H9 (cell line): ENCODE measurements around the gene IRF2BP2. TPM values are rescaled to one million over a fixed set of nuclear protein-coding genes. Genes with fewer than 3 reads are reported as not detected.
A peak's percentile ranks its signal among the peaks of the same experiment; 100 is the strongest.

ENCODE experiments used
- DNase-seq: peaks from one replicate; pipeline ENCODE4 v3.0.0-alpha.2; 2017
- H2AFZ ChIP-seq: one replicate; pipeline ENCODE4 v1.6.1; 2013; ENCODE audit warnings: mild to moderate bottlenecking, low read length, control low read depth, moderate library complexity
- H2AK5ac ChIP-seq: 2 replicates; pipeline ENCODE4 v1.6.1; 2013; ENCODE audit warnings: low read length, control low read depth, mixed read lengths; ENCODE audit not compliant: insufficient read length
- H2BK120ac ChIP-seq: one replicate; pipeline ENCODE4 v1.6.1; 2013; ENCODE audit warnings: low read depth, mild to moderate bottlenecking, low read length, control low read depth, inconsistent platforms; ENCODE audit not compliant: poor library complexity, severe bottlenecking
- H2BK12ac ChIP-seq: 2 replicates; pipeline ENCODE4 v1.6.1; 2013; ENCODE audit warnings: low read length, control low read depth, mixed read lengths, low read depth; ENCODE audit not compliant: insufficient read length
- H2BK15ac ChIP-seq: 2 replicates; pipeline ENCODE4 v1.6.1; 2013; ENCODE audit warnings: low read depth, low read length, control low read depth
- H2BK20ac ChIP-seq: one replicate; pipeline ENCODE4 v1.6.1; 2013; ENCODE audit warnings: low read depth, mild to moderate bottlenecking, low read length, control low read depth, inconsistent platforms; ENCODE audit not compliant: poor library complexity, severe bottlenecking
- H2BK5ac ChIP-seq: 2 replicates; pipeline ENCODE4 v1.6.1; 2013; ENCODE audit warnings: low read length, control low read depth, mixed read lengths; ENCODE audit not compliant: insufficient read length
- H3K14ac ChIP-seq: 2 replicates; pipeline ENCODE4 v1.6.1; 2013; ENCODE audit warnings: low read length, control low read depth; ENCODE audit not compliant: insufficient read depth
- H3K18ac ChIP-seq: 2 replicates; pipeline ENCODE4 v1.6.1; 2013; ENCODE audit warnings: low read depth, mild to moderate bottlenecking, mixed read lengths, low read length, control low read depth; ENCODE audit not compliant: insufficient read length
- H3K23ac ChIP-seq: 2 replicates; pipeline ENCODE4 v1.6.1; 2013; ENCODE audit warnings: low read length, control low read depth, mixed read lengths, low read depth; ENCODE audit not compliant: insufficient read length
- H3K23me2 ChIP-seq: 2 replicates; pipeline ENCODE4 v1.6.1; 2013; ENCODE audit warnings: low read depth, mild to moderate bottlenecking, mixed read lengths, low read length, control low read depth; ENCODE audit not compliant: insufficient read length, poor library complexity, severe bottlenecking
- H3K27ac ChIP-seq: 2 replicates; pipeline ENCODE4 v1.5.1; 2013; ENCODE audit warnings: low read length, control low read depth, mixed read lengths, low read depth; ENCODE audit not compliant: insufficient read length
- H3K27me3 ChIP-seq: 2 replicates; pipeline ENCODE4 v1.6.1; 2013; ENCODE audit warnings: low read length, control low read depth, inconsistent platforms; ENCODE audit not compliant: insufficient read depth
- H3K4ac ChIP-seq: 2 replicates; pipeline ENCODE4 v1.6.1; 2013; ENCODE audit warnings: low read depth, mild to moderate bottlenecking, control low read depth, inconsistent platforms, low read length, moderate library complexity
- H3K4me1 ChIP-seq: 2 replicates; pipeline ENCODE4 v1.6.1; 2013; ENCODE audit warnings: low read length, control low read depth, inconsistent platforms; ENCODE audit not compliant: insufficient read depth
- H3K4me2 ChIP-seq: 2 replicates; pipeline ENCODE4 v1.6.1; 2013; ENCODE audit warnings: low read length, control low read depth, mixed read lengths; ENCODE audit not compliant: insufficient read length, insufficient read depth
- H3K56ac ChIP-seq: 2 replicates; pipeline ENCODE4 v1.6.1; 2013; ENCODE audit warnings: low read depth, mild to moderate bottlenecking, mixed read lengths, low read length, control low read depth; ENCODE audit not compliant: insufficient read length
- H3K79me1 ChIP-seq: 2 replicates; pipeline ENCODE4 v1.6.1; 2013; ENCODE audit warnings: low read depth, mild to moderate bottlenecking, moderate library complexity, low read length, control low read depth, inconsistent platforms; ENCODE audit not compliant: insufficient read depth, poor library complexity, severe bottlenecking
- H3K79me2 ChIP-seq: 2 replicates; pipeline ENCODE4 v1.6.1; 2013; ENCODE audit warnings: low read length, control low read depth, inconsistent platforms; ENCODE audit not compliant: insufficient read depth
- H3K9ac ChIP-seq: 2 replicates; pipeline ENCODE4 v1.6.1; 2013; ENCODE audit warnings: low read length, control low read depth, mixed read lengths; ENCODE audit not compliant: insufficient read length; ENCODE audit errors: extremely low read depth
- H3K9me3 ChIP-seq: one replicate; pipeline ENCODE4 v1.6.1; 2013; ENCODE audit warnings: low read depth, low read length, inconsistent platforms; ENCODE audit not compliant: control insufficient read depth
- H3T11ph ChIP-seq: one replicate; pipeline ENCODE4 v1.6.1; 2013; ENCODE audit warnings: mild to moderate bottlenecking, low read length, control low read depth, inconsistent platforms
- H4K20me1 ChIP-seq: one replicate; pipeline ENCODE4 v1.6.1; 2013; ENCODE audit not compliant: control insufficient read depth, insufficient read length, insufficient read depth
- H4K5ac ChIP-seq: 2 replicates; pipeline ENCODE4 v1.6.1; 2013; ENCODE audit warnings: low read depth, mild to moderate bottlenecking, mixed read lengths, low read length, control low read depth; ENCODE audit not compliant: insufficient read length
- H4K8ac ChIP-seq: replicated peaks from 2 replicates; pipeline ENCODE4 v1.6.1; 2013; ENCODE audit warnings: low read length, control low read depth, mixed read lengths, low read depth; ENCODE audit not compliant: insufficient read length
- H4K91ac ChIP-seq: 2 replicates; pipeline ENCODE4 v1.6.1; 2013; ENCODE audit warnings: low read depth, mild to moderate bottlenecking, moderate library complexity, mixed read lengths, low read length, control low read depth; ENCODE audit not compliant: insufficient read length
- H3K27ac Mint-ChIP-seq, 3 experiments: 2 replicates in 2 of 3; 3 replicates in 1 of 3; pipeline ENCODE4 v1.8.0; 2020 to 2021; ENCODE audit warnings: mixed read lengths in 3 of 3, mild to moderate bottlenecking in 1 of 3, moderate library complexity in 1 of 3
- H3K27me3 Mint-ChIP-seq: 2 replicates; pipeline ENCODE4 v1.8.0; 2021; ENCODE audit warnings: low read depth, mild to moderate bottlenecking, moderate library complexity, mixed read lengths
- H3K36me3 Mint-ChIP-seq, 3 experiments: 2 replicates in 2 of 3; 3 replicates in 1 of 3; pipeline ENCODE4 v1.8.0; 2020 to 2021; ENCODE audit warnings: low read depth in 3 of 3, mixed read lengths in 3 of 3; ENCODE audit not compliant: insufficient read depth in 1 of 3
- H3K4me1 Mint-ChIP-seq, 2 experiments: 2 replicates each; pipeline ENCODE4 v1.8.0; 2020; ENCODE audit warnings: mixed read lengths in 2 of 2
- H3K4me3 Mint-ChIP-seq, 2 experiments: 2 replicates in 1 of 2; 3 replicates in 1 of 2; pipeline ENCODE4 v1.8.0; 2020 to 2021; ENCODE audit warnings: mild to moderate bottlenecking in 2 of 2, mixed read lengths in 2 of 2, moderate library complexity in 1 of 2
- H3K9me3 Mint-ChIP-seq, 2 experiments: 2 replicates in 1 of 2; 3 replicates in 1 of 2; pipeline ENCODE4 v1.8.0; 2020; ENCODE audit warnings: mild to moderate bottlenecking in 2 of 2, mixed read lengths in 2 of 2, moderate library complexity in 1 of 2
- CTCF ChIP-seq: fragments of 200-600 bp; sonication (generic); conservative IDR thresholded peaks from 3 replicates; pipeline ENCODE4 v1.8.0; 2021; ENCODE audit warnings: antibody characterized with exemption, mild to moderate bottlenecking
- WGBS: extraction: QIAGEN DNeasy Blood & Tissue Kit; methylation state at CpG from one replicate; pipeline ENCODE4 v1.1.7; 2013; ENCODE audit warnings: missing lambda C conversion rate, low lambda C conversion rate, mixed read lengths; ENCODE audit not compliant: insufficient read length; ENCODE audit errors: extremely low coverage; 5-methylcytosine and 5-hydroxymethylcytosine counted together
- total RNA-seq: library from RNA; stranded (reverse); gene quantifications from 2 replicates; pipeline ENCODE4 v1.2.1, GENCODE V29; 2021

IRF2BP2 gene
- total RNA-seq, 1 experiment from 2014 or later, result 80.2 TPM

DNA sequence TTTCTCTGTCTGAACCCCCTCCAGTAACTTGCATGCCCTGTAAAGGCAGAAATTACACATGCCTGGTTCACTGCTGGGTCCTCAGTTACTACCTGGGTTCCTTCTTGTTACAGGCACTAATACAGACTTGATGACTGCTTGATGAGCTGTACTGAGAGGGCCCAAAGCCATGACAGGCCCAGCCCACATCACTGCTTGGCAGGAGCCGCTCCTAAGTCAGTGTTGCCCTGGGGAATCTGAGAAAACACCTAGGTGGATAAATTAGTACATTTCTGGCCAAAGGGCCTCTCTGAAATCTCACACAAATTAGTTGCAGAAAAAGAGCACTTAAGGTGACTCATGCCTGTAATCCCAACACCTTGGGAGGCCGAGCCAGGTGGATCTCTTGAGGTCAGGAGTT is 37.8 kb upstream of the IRF2BP2 start:
- no peak overlapping the region for H3T11ph ChIP-seq
- no peak overlapping the region for H2BK20ac ChIP-seq
- H4K5ac ChIP-seq, result no peak overlapping the region
- H3K27me3 ChIP-seq, result no peaks in the 10 kb centered on the region
- no peak overlapping the region for H3K4me2 ChIP-seq
- no peak overlapping the region for H2AK5ac ChIP-seq
- Mint-ChIP-seq H3K27ac (peak overlapping the region in 1 of 3 experiments; percentile 54; a peak in 1 of 7 replicates), H3K27me3 (no peaks in the 10 kb centered on the region), H3K4me1 (peaks cover 3 to 5% of the 10 kb centered on the region in 2 experiments; a peak in 2 of 4 replicates), H3K9me3 (peaks cover 3 to 4% of the 10 kb centered on the region in 2 experiments; a peak in 2 of 5 replicates), H3K4me3 (no peak overlapping the region), H3K36me3 (no peaks in the 10 kb centered on the region)
- H2BK120ac ChIP-seq, result no peak overlapping the region
- H3K56ac ChIP-seq, result no peak overlapping the region
- no peak overlapping the region for H3K9ac ChIP-seq
- TF ChIP-seq CTCF, result no peak
- no peak overlapping the region for H2BK12ac ChIP-seq
- no peak for DNase-seq
- WGBS, result no CpG with 5 or more reads among the region's 2 CpGs
- no peaks in the 10 kb centered on the region for H3K79me2 ChIP-seq
- H3K14ac ChIP-seq, result no peak overlapping the region
- H3K23ac ChIP-seq, result no peak overlapping the region
- H3K23me2 ChIP-seq, result no peaks in the 10 kb centered on the region
- no peak overlapping the region for H2BK5ac ChIP-seq
- no peak overlapping the region for H3K4ac ChIP-seq
- no peak overlapping the region for H3K27ac ChIP-seq
- H4K20me1 ChIP-seq, result no peaks in the 10 kb centered on the region
- no peaks in the 10 kb centered on the region for H3K9me3 ChIP-seq
- 0 out of 2 replicates have a peak overlapping the region, but pooled peaks have one; percentile 83 for H2BK15ac ChIP-seq
- no peaks in the 10 kb centered on the region for H3K79me1 ChIP-seq
- no peak overlapping the region for H4K91ac ChIP-seq
- no peak overlapping the region for H3K18ac ChIP-seq
- no peak overlapping the region for H2AFZ ChIP-seq
- no peaks in the 10 kb centered on the region for H3K4me1 ChIP-seq
- no peak overlapping the region for H4K8ac ChIP-seq
